ENCODE results near the gene POU2F2. TPM values are rescaled to one million over a fixed set of nuclear protein-coding genes. Genes with fewer than 3 reads are reported as not detected.

Gene POU2F2
- total and polyA plus RNA-seq, 12 donors, result 0.72 to 17.2 (median 3.1) TPM

- intact Hi-C loops (cut with DNase I), result no loop called here
- peak overlapping the region; percentile 64 to 98 (median 95) for H3K27ac ChIP-seq
- peaks cover 0 to 29% of the 10 kb centered on the region in 2 donors for H3K36me3 ChIP-seq (replicated peaks in 1 of 2)
- TF ChIP-seq POLR2A (IDR thresholded peaks at IDR 0.05), result no peak
- TF ChIP-seq CTCF (IDR thresholded peaks at IDR 0.05), result no peak
- no peaks in the 10 kb centered on the region for H3K27me3 ChIP-seq
- 0 to 1% (median 1%) methylated on average over 16 to 33 of the region's 33 CpGs for WGBS, 4 donors
- H3K9me3 ChIP-seq (replicated peaks in 1 of 3), result no peaks in the 10 kb centered on the region
- peak in 3 of 7 donors; percentile 35 to 64 (median 47) for DNase-seq
- peak overlapping the region in 3 of 4 donors; percentile 7 to 83 (median 80) for H3K4me3 ChIP-seq
- peaks cover 14 to 21% of the 10 kb centered on the region in 2 donors for H3K4me1 ChIP-seq (replicated peaks in 1 of 2)
Observed at GRCh38 chr19:42076380-42076944, 55.8 kb downstream of the POU2F2 start.

- Histone ChIP-seq H3K27ac (peak within 1 kb of the TSS; percentile 64 to 99 (median 96)), H3K27me3 (no peaks in the 10 kb centered on the region), H3K4me3 (peak within 1 kb of the TSS in 3 of 4 donors; percentile 7 to 83 (median 80)), H3K4me1 (replicated peaks in 1 of 2) (peaks cover 14 to 20% of the 10 kb centered on the region in 2 donors), H3K9me3 (replicated peaks in 1 of 3) (no peaks in the 10 kb centered on the region), H3K36me3 (replicated peaks in 1 of 2) (peaks cover 0 to 24% of the 10 kb centered on the region in 2 donors)
- intact Hi-C loops (cut with DNase I), result no loop called here
- DNase-seq, result peak; percentile 97 to 99 (median 99)
- no peak for TF ChIP-seq CTCF (IDR thresholded peaks at IDR 0.05)
- peak; percentile 87 to 91 for TF ChIP-seq POLR2A (IDR thresholded peaks at IDR 0.05)
- 0 to 1% (median 0%) methylated on average over 22 to 80 of the region's 80 CpGs for WGBS, 4 donors
Observed at GRCh38 chr19:42075616-42076379, 56.4 kb downstream of the POU2F2 start, which contains the start of gene ZNF574. Gene ZNF574, plus strand, starts transcription at chr19:42076166. Its CDS starts 2,441 bp downstream, at chr19:42078607.

GRCh38 chr19:42075364-42075615 lies 57.0 kb downstream of the POU2F2 start:
- H3K27ac ChIP-seq, result peak overlapping the region; percentile 64 to 99 (median 96)
- H3K4me1 ChIP-seq (replicated peaks in 1 of 2), result peaks cover 14 to 20% of the 10 kb centered on the region in 2 donors
- H3K36me3 ChIP-seq (replicated peaks in 1 of 2), result peaks cover 0 to 19% of the 10 kb centered on the region in 2 donors
- 1 to 6% (median 3%) methylated on average over 3 of the region's 3 CpGs for whole genome bisulfite sequencing, 4 donors
- TF ChIP-seq CTCF (IDR thresholded peaks at IDR 0.05) (peak in 1 of 6 experiments; percentile 17), POLR2A (IDR thresholded peaks at IDR 0.05) (no peak)
- no peak for DNase-seq
- peak overlapping the region in 3 of 4 donors; percentile 2 to 83 (median 74) for H3K4me3 ChIP-seq
- intact Hi-C loops (cut with DNase I), result no loop called here
- no peaks in the 10 kb centered on the region for H3K27me3 ChIP-seq
- no peaks in the 10 kb centered on the region for H3K9me3 ChIP-seq (replicated peaks in 1 of 3)

- intact Hi-C loops (cut with DNase I), result no loop called here
- Histone ChIP-seq H3K27me3 (no peaks in the 10 kb centered on the region), H3K36me3 (replicated peaks in 1 of 2) (peaks cover 0 to 13% of the 10 kb centered on the region in 2 donors), H3K4me1 (replicated peaks in 1 of 2) (peaks cover 14 to 20% of the 10 kb centered on the region in 2 donors), H3K4me3 (peak overlapping the region in 3 of 4 donors; percentile 2 to 83 (median 74)), H3K27ac (peak overlapping the region; percentile 64 to 99 (median 96)), H3K9me3 (replicated peaks in 1 of 3) (no peaks in the 10 kb centered on the region)
- TF ChIP-seq CTCF (IDR thresholded peaks at IDR 0.05) (no peak), POLR2A (IDR thresholded peaks at IDR 0.05) (no peak)
- DNase-seq, result peak in 6 of 7 donors; percentile 31 to 63 (median 36)
- 57 to 66% (median 62%) methylated on average over 26 to 27 of the region's 27 CpGs for WGBS, 4 donors
Observed at GRCh38 chr19:42074513-42075363, 57.5 kb downstream of the POU2F2 start.

Data from adrenal gland (tissue), 12 donors.